Osteocyte (in vitro differentiated cells): ENCODE data around the gene PPP1R12A. TPM values are rescaled to one million over a fixed set of nuclear protein-coding genes. Genes with fewer than 3 reads are reported as not detected.
"Not testable (repeated sequence)": the region's sequence is repeated elsewhere in the genome, so short reads cannot be mapped to it uniquely, and the experiment has no call there.

ENCODE experiments used
- DNase-seq: peaks from one replicate; pipeline ENCODE4 v3.0.0; 2021; ENCODE audit warnings: mixed read lengths; ENCODE audit not compliant: unreplicated experiment; ENCODE audit errors: extremely low spot score
- H3K27ac Mint-ChIP-seq: one replicate; pipeline ENCODE4 v1.8.0; 2021; ENCODE audit warnings: mild to moderate bottlenecking, mixed read lengths; ENCODE audit not compliant: unreplicated experiment
- H3K27me3 Mint-ChIP-seq: one replicate; pipeline ENCODE4 v1.8.0; 2021; ENCODE audit warnings: mixed read lengths; ENCODE audit not compliant: unreplicated experiment
- H3K36me3 Mint-ChIP-seq: one replicate; pipeline ENCODE4 v1.8.0; 2021; ENCODE audit warnings: mixed read lengths; ENCODE audit not compliant: unreplicated experiment
- H3K4me1 Mint-ChIP-seq: one replicate; pipeline ENCODE4 v1.8.0; 2021; ENCODE audit warnings: mixed read lengths; ENCODE audit not compliant: unreplicated experiment
- H3K4me3 Mint-ChIP-seq: one replicate; pipeline ENCODE4 v1.8.0; 2021; ENCODE audit warnings: mild to moderate bottlenecking, moderate library complexity, mixed read lengths; ENCODE audit not compliant: unreplicated experiment
- H3K9me3 Mint-ChIP-seq: one replicate; pipeline ENCODE4 v1.8.0; 2021; ENCODE audit warnings: mixed read lengths; ENCODE audit not compliant: unreplicated experiment
- CTCF ChIP-seq: fragments of 200-600 bp; sonication (generic); IDR thresholded peaks from 2 replicates; pipeline ENCODE4 v1.5.0; 2021; ENCODE audit warnings: antibody characterized with exemption, mild to moderate bottlenecking, moderate library complexity
- total RNA-seq: library from RNA; stranded (reverse); gene quantifications from 2 replicates; pipeline ENCODE4 v1.2.1, GENCODE V29; 2021

PPP1R12A gene
- total RNA-seq, 1 donor from 2014 or later = 116 TPM

GRCh38 chr12:79978692-79979091 lies 43.8 kb upstream of the PPP1R12A start:
- H3K27me3 Mint-ChIP-seq = no peaks in the 10 kb centered on the region
- H3K27ac Mint-ChIP-seq = no peak overlapping the region

GRCh38 chr12:79977856-79978460 lies 43.1 kb upstream of the PPP1R12A start:
- DNase-seq, H3K9me3 Mint-ChIP-seq, H3K4me1 Mint-ChIP-seq, H3K4me3 Mint-ChIP-seq, H3K36me3 Mint-ChIP-seq, H3K27me3 Mint-ChIP-seq, H3K27ac Mint-ChIP-seq: not testable (repeated sequence)

More at GRCh38 chr12:79978692-79979091, 43.8 kb upstream of the PPP1R12A start:
- DNase-seq = no peak
- Mint-ChIP-seq H3K9me3 (no peaks in the 10 kb centered on the region), H3K36me3 (no peaks in the 10 kb centered on the region), H3K4me1 (peaks cover 10% of the 10 kb centered on the region), H3K4me3 (no peak overlapping the region)
- no peak for TF ChIP-seq CTCF

GRCh38 chr12:79975143-79975542 lies 40.2 kb upstream of the PPP1R12A start:
- H3K27me3 Mint-ChIP-seq = no peaks in the 10 kb centered on the region

GRCh38 chr12:79973801-79974200 lies 38.9 kb upstream of the PPP1R12A start:
- Mint-ChIP-seq H3K4me1 (peaks cover 6% of the 10 kb centered on the region), H3K27ac (no peak overlapping the region), H3K27me3 (no peaks in the 10 kb centered on the region), H3K36me3 (no peaks in the 10 kb centered on the region), H3K4me3 (no peak overlapping the region), H3K9me3 (peaks cover 3% of the 10 kb centered on the region)
- no peak for DNase-seq
- no peak for TF ChIP-seq CTCF

More at GRCh38 chr12:79975143-79975542, 40.2 kb upstream of the PPP1R12A start:
- H3K4me1 Mint-ChIP-seq = peaks cover 6% of the 10 kb centered on the region
- H3K36me3 Mint-ChIP-seq = no peaks in the 10 kb centered on the region
- TF ChIP-seq CTCF = no peak
- no peak overlapping the region for H3K27ac Mint-ChIP-seq
- DNase-seq = no peak
- no peaks in the 10 kb centered on the region for H3K9me3 Mint-ChIP-seq
- H3K4me3 Mint-ChIP-seq = no peak overlapping the region

- H3K4me1 Mint-ChIP-seq = no peaks in the 10 kb centered on the region
- no peak overlapping the region for H3K27ac Mint-ChIP-seq
Measured at GRCh38 chr12:79964100-79964627, 29.3 kb upstream of the PPP1R12A start.

More at GRCh38 chr12:79964100-79964627, 29.3 kb upstream of the PPP1R12A start:
- Mint-ChIP-seq H3K36me3 (no peaks in the 10 kb centered on the region), H3K27me3 (no peaks in the 10 kb centered on the region), H3K9me3 (peaks cover under 1% of the 10 kb centered on the region), H3K4me3 (no peak overlapping the region)
- DNase-seq = no peak
- no peak for TF ChIP-seq CTCF
